HepG2 (cell line): ENCODE results near the gene TFDP2. TPM values are rescaled to one million over a fixed set of nuclear protein-coding genes. Genes with fewer than 3 reads are reported as not detected.

ENCODE experiments used
- ATAC-seq: fragments of 200-7000 bp; cut with Tn5 transposase; 3 replicates; pipeline ENCODE4 v1.9.1; 2020; ENCODE audit warnings: mild to moderate bottlenecking, moderate library complexity
- BruUV-seq: library from RNA; stranded (reverse); fragments of 400-500 nt; replicated peaks from 2 replicates; lab custom pipeline; 2021; lab: Mats Ljungman, UMichigan
- CTCF ChIA-PET: fragments of 300-600 bp; formaldehyde crosslinking; extraction: SDS; loops from one replicate; lab custom pipeline; 2021; ENCODE audit warnings: low total read pairs, inconsistent platforms, low intra/inter-chr PET ratio; lab: Yijun Ruan, JAX
- POLR2A ChIA-PET: fragments of 350-600 bp; sonication (Branson Sonifier 250); formaldehyde crosslinking; loops from one replicate; lab custom pipeline; 2020; ENCODE audit warnings: antibody characterized with exemption, inconsistent platforms; lab: Yijun Ruan, JAX
- DNase-seq: peaks from one replicate; pipeline ENCODE4 v3.0.0-alpha.2; 2015; ENCODE audit warnings: low spot score
- FAIRE-seq: peaks from 3 replicates; lab custom pipeline; 2011; peaks lifted over from hg19 to GRCh38; lab: Jason Lieb, UNC
- H2AFZ ChIP-seq: one replicate; pipeline ENCODE4 v1.6.1; 2011; ENCODE audit warnings: low read length, inconsistent platforms
- H3K27ac ChIP-seq: fragments of 300-600 bp; 3 replicates; pipeline ENCODE4 v1.8.0; 2011; ENCODE audit warnings: mixed run types, mild to moderate bottlenecking, mixed read lengths, low read length, inconsistent platforms; ENCODE audit not compliant: insufficient read depth; ENCODE audit errors: extremely low read length
- H3K27me3 ChIP-seq, 2 experiments: fragments of 200-600 bp in 1 of 2; 2 replicates in 1 of 2; 3 replicates in 1 of 2; pipeline versions ENCODE4 v1.6.0 to v1.8.0; 2011; ENCODE audit warnings: low read length in 2 of 2, mild to moderate bottlenecking in 2 of 2, moderate library complexity in 2 of 2, inconsistent platforms in 1 of 2; ENCODE audit not compliant: insufficient read depth in 2 of 2, control insufficient read depth in 1 of 2
- H3K36me3 ChIP-seq, 2 experiments: fragments of 200-600 bp in 1 of 2; replicated peaks in 1 of 2; 2 replicates in 1 of 2; 3 replicates in 1 of 2; pipeline versions ENCODE4 v1.5.1 to v1.8.0; 2011; ENCODE audit warnings: low read length in 2 of 2, inconsistent platforms in 1 of 2; ENCODE audit not compliant: insufficient read depth in 2 of 2, control insufficient read depth in 1 of 2
- H3K4me1 ChIP-seq: 2 replicates; pipeline ENCODE4 v1.5.1; 2012; ENCODE audit warnings: low read length, inconsistent platforms; ENCODE audit not compliant: insufficient read depth
- H3K4me2 ChIP-seq: 2 replicates; pipeline ENCODE4 v1.6.0; 2011; ENCODE audit warnings: low read depth, low read length, inconsistent platforms
- H3K4me3 ChIP-seq, 3 experiments: fragments of 200-600 bp in 1 of 3; sonication (generic), shearing (Covaris generic) in 1 of 3; replicated peaks in 1 of 3; 2 replicates each; pipeline ENCODE4 v1.5.1; 2011 to 2016; ENCODE audit warnings: low read length in 3 of 3, inconsistent platforms in 2 of 3, low read depth in 2 of 3, mild to moderate bottlenecking in 2 of 3, control low read depth in 1 of 3, mixed read lengths in 1 of 3; ENCODE audit not compliant: insufficient read depth in 1 of 3
- H3K79me2 ChIP-seq: one replicate; pipeline ENCODE4 v1.6.1; 2011; ENCODE audit warnings: low read length, inconsistent platforms; ENCODE audit not compliant: insufficient read depth
- H3K9ac ChIP-seq: 2 replicates; pipeline ENCODE4 v1.6.0; 2011; ENCODE audit warnings: mild to moderate bottlenecking, low read depth, low read length, inconsistent platforms; ENCODE audit not compliant: insufficient read depth
- H3K9me3 ChIP-seq: 2 replicates; pipeline ENCODE4 v1.5.1; 2012; ENCODE audit warnings: mild to moderate bottlenecking, low read length
- H4K20me1 ChIP-seq: 2 replicates; pipeline ENCODE4 v1.6.0; 2011; ENCODE audit warnings: inconsistent platforms, mild to moderate bottlenecking, low read length, moderate library complexity; ENCODE audit not compliant: insufficient read depth
- DMAP1 ChIP-seq: IDR thresholded peaks from 2 replicates; pipeline ENCODE4 v1.6.1; 2016
- EHMT2 ChIP-seq: fragments of 200-600 bp; sonication (generic); IDR thresholded peaks from 2 replicates; pipeline ENCODE4 v1.7.0; 2017; ENCODE audit warnings: antibody characterized with exemption, low read depth, low read length, borderline replicate concordance
- FOXP1 ChIP-seq, 2 experiments: fragments of 450-650 bp in 1 of 2; IDR thresholded peaks; 2 replicates each; pipeline ENCODE4 v1.6.1; 2017 to 2018; ENCODE audit warnings: antibody characterized with exemption in 1 of 2
- GATAD1 ChIP-seq: IDR thresholded peaks from 2 replicates; pipeline ENCODE4 v1.6.1; 2016; ENCODE audit warnings: missing genetic modification reagents, missing compliant biosample characterization
- NR3C1 ChIP-seq: sonication (generic); formaldehyde crosslinking; IDR thresholded peaks from 2 replicates; pipeline ENCODE4 v1.4.0; 2020; ENCODE audit warnings: missing genetic modification reagents
- PAXIP1 ChIP-seq: sonication (generic); formaldehyde crosslinking; conservative IDR thresholded peaks from 2 replicates; pipeline ENCODE4 v1.4.0; 2020; ENCODE audit warnings: mild to moderate bottlenecking, missing genetic modification reagents, moderate library complexity
- RERE ChIP-seq: IDR thresholded peaks from 2 replicates; pipeline ENCODE4 v1.6.1; 2016; ENCODE audit warnings: low read depth, missing genetic modification reagents, missing compliant biosample characterization
- STAT6 ChIP-seq: sonication (generic); formaldehyde crosslinking; IDR thresholded peaks from 2 replicates; pipeline ENCODE4 v1.4.0; 2020; ENCODE audit warnings: missing genetic modification reagents, mild to moderate bottlenecking, borderline replicate concordance
- TRIM22 ChIP-seq: fragments of 450-650 bp; IDR thresholded peaks from 2 replicates; pipeline ENCODE4 v1.6.1; 2017
- ZNF136 ChIP-seq: sonication (generic); formaldehyde crosslinking; IDR thresholded peaks from 2 replicates; pipeline ENCODE4 v1.8.1; 2022; ENCODE audit warnings: low read depth, mild to moderate bottlenecking, moderate library complexity, missing genetic modification reagents
- ZNF138 ChIP-seq: sonication (generic); formaldehyde crosslinking; IDR thresholded peaks from 2 replicates; pipeline ENCODE4 v1.5.0; 2020; ENCODE audit warnings: mild to moderate bottlenecking, low read depth, missing genetic modification reagents
- ZNF451 ChIP-seq: sonication (generic); formaldehyde crosslinking; IDR thresholded peaks from 2 replicates; pipeline ENCODE4 v1.5.0; 2020; ENCODE audit warnings: mild to moderate bottlenecking, missing genetic modification reagents
- whole genome bisulfite sequencing: methylation state at CpG from one replicate; pipeline ENCODE4 v1.1.6; 2017; ENCODE audit warnings: low lambda C conversion rate; 5-methylcytosine and 5-hydroxymethylcytosine counted together
- in situ Hi-C: cut with HindIII; loops from 2 replicates; pipeline ENCODE4 v1.10.0; 2017; ENCODE audit warnings: low pct_unique_long_range_greater_than_20kb; ENCODE audit not compliant: extremely low pct_ligation_motif_present
- intact Hi-C: fragments of 100-400 bp; cut with micrococcal nuclease; formaldehyde crosslinking; loops from one replicate; pipeline ENCODE4 v1.10.0; 2022; ENCODE audit not compliant: unreplicated experiment
- polyA plus RNA-seq, 8 experiments: library from polyadenylated mRNA; depleted of rRNA in 3 of 8; stranded (reverse) in 7 of 8; unstranded in 1 of 8; fragments of >200 nt; fragmentation: Illumina TruSeq in 4 of 8; extraction: Trizol in 4 of 8; gene quantifications; 2 replicates each; pipeline versions ENCODE4 v1.2.1 to v1.2.3, GENCODE V29; 2011 to 2016; ENCODE audit warnings: low read depth in 4 of 8, missing spikeins in 1 of 8, mixed read lengths in 1 of 8; ENCODE audit not compliant: insufficient read depth in 1 of 8
- total RNA-seq, 5 experiments: library from RNA; depleted of rRNA; stranded (reverse); fragments of >200 nt; fragmentation: Illumina TruSeq; extraction: Trizol; gene quantifications; 2 replicates each; pipeline ENCODE4 v1.2.3, GENCODE V29; 2016; ENCODE audit warnings: low read depth in 1 of 5

TFDP2 gene
- total and polyA plus RNA-seq, 2 of the 13 experiments (the other 11 are each of a cell fraction or from before 2014, with no cell fraction given), result 17.9 to 37.4 TPM

- Histone ChIP-seq H3K27ac (no peak overlapping the region), H3K36me3 (peaks cover 11 to 41% of the 10 kb centered on the region in 2 experiments), H3K9me3 (peaks cover 5% of the 10 kb centered on the region; the same call in 1 of the 2 replicates), H3K79me2 (peaks cover 4% of the 10 kb centered on the region), H3K4me2 (no peak overlapping the region), H2AFZ (no peak overlapping the region), H3K27me3 (no peaks in the 10 kb centered on the region), H3K9ac (no peak overlapping the region), H3K4me3 (no peak overlapping the region), H4K20me1 (no peaks in the 10 kb centered on the region), H3K4me1 (no peaks in the 10 kb centered on the region)
- 86% methylated on average over 2 of the region's 2 CpGs for WGBS
- intact Hi-C loops (no loop called here), in situ Hi-C loops (no loop called here)
- ATAC-seq, result no peak
- no peak for FAIRE-seq
- ChIA-PET CTCF (no interaction called here), POLR2A (no interaction called here)
- BruUV-seq, result no TSS peak
- DNase-seq, result no peak
- TF ChIP-seq ZNF451 (CRISPR knock-in tag), result no peak
- no peak for TF ChIP-seq STAT6 (CRISPR knock-in tag)
- TF ChIP-seq EHMT2, result no peak
- no peak for TF ChIP-seq TRIM22
- no peak for TF ChIP-seq GATAD1 (CRISPR knock-in tag)
- no peak for TF ChIP-seq DMAP1 (CRISPR knock-in tag)
- TF ChIP-seq ZNF136 (CRISPR knock-in tag), result no peak
- no peak for TF ChIP-seq ZNF138 (CRISPR knock-in tag)
- TF ChIP-seq FOXP1 (IDR thresholded peaks at IDR 0.05), result no peak
- no peak for TF ChIP-seq FOXP1 (CRISPR knock-in tag; IDR thresholded peaks at IDR 0.05)
- TF ChIP-seq PAXIP1 (CRISPR knock-in tag), result no peak
- no peak for TF ChIP-seq NR3C1 (CRISPR knock-in tag)
- no peak for TF ChIP-seq RERE
Observed at GRCh38 chr3:141905129-141905528, 244.2 kb downstream of the TFDP2 start.
